HG03280 (cell line): Measurements from ENCODE around the gene PRUNE2.
A peak's percentile ranks its signal among the peaks of the same experiment; 100 is the strongest.

Source experiments
- ATAC-seq: cut with Tn5 transposase; IDR thresholded peaks from one replicate; pipeline ENCODE4 v1.9.1; 2021; ENCODE audit warnings: mild to moderate bottlenecking, moderate library complexity; ENCODE audit not compliant: unreplicated experiment

Gene PRUNE2

DNA sequence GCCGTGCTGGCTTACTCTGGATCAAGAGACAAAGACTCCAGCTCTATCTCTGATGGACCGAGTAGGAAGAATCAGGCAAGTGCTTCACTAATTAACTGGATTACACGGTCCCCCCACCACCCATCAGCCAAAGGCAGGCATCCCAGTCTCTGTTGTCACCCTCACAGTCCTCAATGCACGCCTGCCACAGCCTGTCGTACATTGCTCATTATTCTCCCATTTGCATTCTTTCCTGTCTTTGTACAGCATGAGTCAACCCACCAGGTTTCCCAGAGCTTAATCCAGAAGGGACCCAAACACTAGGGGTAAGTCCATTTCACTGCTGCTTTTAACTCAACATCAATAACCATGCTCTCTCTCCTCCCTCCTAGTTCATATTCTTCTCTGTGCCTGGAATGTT is 97.3 kb downstream of the PRUNE2 start:
- no peak for ATAC-seq

DNA sequence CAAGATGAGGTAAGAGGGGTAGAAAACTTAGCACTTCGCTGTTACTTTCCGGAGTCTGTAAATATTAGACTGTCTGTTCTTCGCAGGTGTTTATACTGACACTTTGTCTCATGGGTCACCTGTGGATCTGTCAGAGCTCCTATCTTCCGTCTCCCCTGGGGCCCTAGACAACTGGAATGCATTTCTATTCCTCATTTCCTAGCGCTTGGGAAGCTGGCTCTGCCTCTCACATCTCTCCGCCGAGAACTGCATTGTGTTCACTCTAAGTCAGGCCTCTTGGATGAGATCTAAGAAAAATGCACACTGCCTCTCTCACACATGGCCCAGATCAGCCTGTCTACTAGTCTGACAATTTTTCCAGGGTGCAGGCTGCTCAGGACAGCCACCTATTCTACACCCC is 102.2 kb downstream of the PRUNE2 start:
- no peak for ATAC-seq

DNA sequence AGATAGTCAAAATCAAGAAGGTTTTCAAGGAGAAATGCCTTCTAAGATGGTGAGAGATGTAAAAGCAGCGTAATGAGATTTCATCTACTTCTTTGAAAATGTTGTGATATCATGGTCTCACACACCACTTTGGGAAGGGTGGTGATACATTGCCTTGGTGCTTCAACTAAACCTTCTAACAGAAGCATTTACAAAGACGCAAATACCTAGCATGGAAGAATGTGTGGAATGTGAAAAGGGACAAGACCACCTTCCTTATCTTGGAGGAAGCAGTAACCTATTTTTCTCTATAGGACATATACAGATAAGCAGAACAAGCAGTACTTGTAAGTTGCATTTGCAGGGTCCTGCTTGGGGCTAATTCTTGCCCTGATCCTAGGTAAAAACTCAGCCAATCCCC is 102.8 kb downstream of the PRUNE2 start:
- ATAC-seq = no peak

DNA sequence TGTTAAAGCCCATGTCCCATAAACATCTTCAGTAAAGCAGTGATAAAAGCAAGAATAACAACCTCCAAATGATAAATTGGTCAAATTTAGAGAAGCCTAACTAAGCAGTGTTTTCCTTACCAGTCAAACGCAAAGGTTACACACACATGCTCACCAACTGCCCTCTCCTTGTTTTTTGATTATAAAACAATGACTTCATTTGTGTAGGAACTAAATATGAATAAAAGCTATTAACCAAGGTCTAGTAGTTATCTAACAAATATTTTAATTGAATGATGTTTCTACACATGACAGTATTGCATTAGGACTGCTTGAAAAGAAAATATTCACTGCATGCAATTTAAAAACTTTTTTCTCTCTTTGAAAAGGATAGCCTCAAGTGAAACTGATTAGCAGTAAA is 105.0 kb downstream of the PRUNE2 start:
- ATAC-seq = no peak

DNA sequence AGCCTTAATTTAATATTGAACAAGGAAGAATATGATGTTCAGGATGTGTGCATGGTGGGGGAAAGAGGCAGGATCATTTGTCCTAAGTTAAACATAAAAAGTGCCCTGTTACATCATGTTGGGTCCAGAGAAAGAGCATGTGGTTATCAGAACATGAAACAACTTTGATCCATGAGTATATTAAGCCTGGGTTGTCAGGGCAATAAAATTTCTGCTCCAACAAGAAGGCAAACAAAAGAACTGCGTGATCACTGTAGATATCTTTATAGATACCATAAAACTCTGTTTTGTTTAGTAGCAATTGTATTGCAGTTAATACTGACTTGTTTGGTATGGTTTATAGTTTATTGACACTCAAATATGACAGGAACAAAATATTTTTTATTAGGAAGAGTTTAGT is 106.4 kb downstream of the PRUNE2 start:
- ATAC-seq = no peak

DNA sequence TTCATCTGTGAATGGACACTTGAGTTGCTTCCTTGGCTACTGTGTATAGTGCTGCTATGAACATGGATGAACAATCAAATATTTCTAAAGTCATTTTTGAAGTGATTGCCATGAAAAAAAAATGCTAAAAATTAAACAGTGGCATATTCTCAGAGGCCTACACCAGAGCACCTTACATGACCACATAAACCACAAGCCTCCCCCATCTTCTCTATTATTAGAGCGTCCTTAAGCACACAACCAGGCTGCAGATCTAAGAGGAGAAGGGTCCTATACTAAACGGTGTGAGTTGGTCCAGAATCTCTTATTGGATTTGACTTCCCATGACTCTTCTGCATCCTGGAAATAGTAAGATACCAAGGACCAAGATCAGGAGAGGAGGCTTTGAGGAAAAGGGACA is 107.4 kb downstream of the PRUNE2 start:
- ATAC-seq = no peak

DNA sequence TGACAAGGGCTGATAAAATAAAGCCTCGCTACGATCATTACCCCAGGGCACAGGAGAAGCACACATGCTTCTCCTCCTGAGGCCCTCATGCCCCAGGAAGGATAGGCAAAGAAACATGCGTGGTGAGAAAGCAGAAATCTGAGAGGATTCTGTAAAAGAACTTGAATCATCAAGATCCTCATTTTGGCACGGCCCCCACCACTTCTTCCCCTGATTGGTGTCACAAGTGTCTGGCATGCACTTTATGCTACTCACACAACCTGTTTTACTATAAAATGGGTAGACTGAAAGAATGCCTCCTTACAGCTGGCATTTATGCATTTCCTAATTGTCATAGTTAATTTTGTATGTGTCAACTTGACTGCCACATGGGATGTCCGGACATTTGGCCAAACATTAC is 109.6 kb downstream of the PRUNE2 start:
- ATAC-seq = no peak

DNA sequence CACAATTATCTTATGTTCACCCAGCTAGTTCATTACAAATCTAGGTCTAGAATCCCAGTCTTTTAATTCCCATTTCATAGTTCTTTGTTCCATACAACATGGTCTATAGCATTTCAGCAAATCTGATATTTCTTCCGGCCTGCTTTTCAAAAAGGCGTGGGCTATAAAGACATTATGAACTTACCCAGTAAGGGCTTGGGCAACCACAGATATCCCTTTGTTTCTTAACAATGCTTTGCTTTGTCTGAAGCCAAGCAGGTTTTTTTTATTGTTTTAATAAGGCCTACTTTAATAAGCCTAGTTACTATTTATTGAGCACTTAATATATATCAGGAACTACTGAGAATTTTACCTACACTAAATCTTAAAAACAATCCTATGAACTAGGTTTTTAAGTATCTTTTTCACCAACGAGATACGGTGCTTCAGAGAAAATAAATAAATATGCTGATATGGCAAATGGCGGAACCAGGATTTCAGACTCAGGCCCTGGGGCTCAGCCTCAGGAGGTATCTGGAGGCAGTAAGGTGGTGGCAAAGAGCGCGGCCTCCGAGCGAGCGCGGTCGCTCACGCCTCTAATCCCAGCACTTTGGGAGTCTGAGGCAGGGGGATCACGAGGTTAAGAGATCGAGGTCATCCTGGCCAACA is 112.0 kb downstream of the PRUNE2 start:
- ATAC-seq = no peak

DNA sequence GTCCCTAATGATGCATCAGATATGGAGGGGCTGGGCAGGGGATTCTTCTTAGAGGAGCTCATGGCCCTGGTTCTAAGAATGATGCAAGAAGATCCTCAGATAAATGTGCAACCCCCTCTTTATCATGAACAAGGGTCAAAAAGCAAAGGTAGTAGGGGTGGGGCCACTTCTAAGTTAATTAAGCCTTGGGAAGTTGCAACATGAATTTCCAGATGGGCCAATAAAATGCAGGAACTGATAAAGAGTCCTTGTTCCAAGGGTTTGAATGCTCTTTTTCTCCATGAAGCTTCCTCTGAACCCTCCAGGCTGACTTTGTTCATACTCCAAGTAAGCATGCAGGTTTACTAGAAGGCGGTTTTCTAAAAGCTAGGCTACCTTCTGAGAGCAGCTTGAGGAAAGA is 116.1 kb downstream of the PRUNE2 start:
- ATAC-seq = no peak

DNA sequence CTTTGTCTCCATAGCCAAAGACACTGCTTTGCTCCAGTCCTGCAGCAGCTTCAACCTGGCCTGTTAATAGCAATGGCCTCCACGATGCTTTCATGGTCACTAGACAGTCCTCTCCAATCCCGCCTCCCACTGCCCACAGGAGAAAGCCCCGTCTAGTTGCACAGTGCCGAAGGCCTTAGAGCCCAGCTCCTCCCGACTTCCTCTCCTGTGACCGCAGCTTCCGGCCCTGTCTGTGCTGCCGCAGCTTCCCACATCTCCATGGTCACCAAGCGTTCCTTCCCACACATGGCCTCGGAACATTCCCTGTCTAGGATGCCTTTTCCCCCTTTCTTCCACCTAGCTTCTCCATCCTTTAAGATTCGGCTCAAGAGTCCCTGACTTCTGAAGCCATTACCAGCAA is 118.2 kb downstream of the PRUNE2 start:
- no peak for ATAC-seq

DNA sequence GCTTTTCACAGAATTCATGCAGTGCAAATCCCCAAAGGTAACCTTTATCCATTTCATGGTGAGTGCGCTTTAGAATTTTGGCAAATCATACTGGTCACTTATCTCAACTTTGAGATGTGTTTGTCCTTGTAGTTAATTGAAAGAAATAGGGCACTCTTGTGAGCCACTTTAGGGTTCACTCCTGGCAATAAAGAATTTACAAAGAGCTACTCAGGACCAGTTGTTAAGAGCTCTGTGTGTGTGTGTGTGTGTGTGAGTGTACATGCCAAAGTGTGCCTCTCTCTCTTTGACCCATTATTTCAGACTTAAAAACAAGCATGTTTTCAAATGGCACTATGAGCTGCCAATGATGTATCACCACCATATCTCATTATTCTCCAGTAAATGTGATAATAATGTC is 120.4 kb downstream of the PRUNE2 start:
- no peak for ATAC-seq

DNA sequence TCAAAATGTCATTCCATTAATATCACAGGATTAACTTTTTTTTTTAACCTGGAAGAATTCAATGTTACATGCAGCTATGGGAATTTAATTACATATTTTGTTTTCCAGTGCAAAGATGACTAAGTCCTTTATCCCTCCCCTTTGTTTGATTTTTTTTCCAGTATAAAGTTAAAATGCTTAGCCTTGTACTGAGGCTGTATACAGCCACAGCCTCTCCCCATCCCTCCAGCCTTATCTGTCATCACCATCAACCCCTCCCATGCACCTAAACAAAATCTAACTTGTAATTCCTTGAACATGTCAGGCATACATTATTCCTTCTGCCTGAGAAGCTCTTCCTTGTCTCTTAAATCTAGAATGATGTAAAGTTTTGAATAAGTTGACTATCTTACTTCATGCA is 121.0 kb downstream of the PRUNE2 start:
- ATAC-seq = no peak

DNA sequence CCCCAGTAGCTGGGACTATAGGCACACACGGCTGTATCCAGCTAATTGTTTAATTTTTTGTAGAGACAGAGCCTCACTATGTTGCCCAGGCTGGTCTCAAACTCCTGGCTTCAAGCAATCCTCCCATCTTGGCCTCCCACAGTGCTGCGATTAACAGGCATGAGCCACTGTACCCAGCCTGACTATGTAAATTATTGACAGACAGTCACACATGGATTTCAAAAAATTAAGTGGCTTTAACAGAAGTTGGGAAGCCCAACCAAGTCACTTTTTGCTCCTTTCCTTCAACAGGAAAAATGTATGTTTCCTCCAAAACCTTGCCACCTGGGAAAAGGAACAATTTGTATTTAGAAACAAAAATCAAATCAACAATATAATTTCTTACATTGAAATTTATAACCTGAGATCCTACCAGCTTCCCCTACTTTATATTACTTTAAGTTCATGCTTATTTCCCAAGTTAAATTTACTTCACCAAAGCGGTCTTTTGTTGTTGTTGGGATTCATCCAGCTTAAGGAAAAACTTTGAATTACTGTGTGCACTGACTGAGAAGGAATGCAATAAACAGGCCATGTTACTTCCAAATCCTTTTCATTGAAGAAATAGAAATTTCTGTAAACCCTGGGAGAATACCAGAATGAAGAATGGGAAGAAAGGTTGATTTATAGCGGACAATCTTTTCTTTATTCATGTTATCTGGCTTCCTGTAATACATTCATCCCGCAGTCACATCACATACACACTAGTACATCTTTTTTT is 133.0 kb downstream of the PRUNE2 start:
- ATAC-seq = no peak

DNA sequence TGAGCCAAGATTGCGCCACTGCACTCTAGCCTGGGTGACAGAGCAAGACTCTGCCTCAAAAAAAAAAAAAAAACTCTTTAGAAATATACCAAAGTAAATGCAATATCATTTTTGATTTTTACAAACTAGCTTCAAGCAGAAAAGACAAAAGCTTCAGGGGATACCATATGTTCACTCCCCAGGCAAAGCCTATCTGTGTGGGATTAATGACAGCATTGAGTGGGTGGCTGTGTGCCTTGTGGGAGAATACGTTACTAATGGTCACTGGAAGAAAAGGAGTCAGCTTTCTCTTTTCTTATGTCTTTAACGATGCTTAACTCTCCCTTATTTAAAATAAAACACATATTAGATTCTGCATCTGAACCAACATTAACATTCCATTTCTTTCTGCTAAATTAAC is 139.8 kb downstream of the PRUNE2 start:
- ATAC-seq = no peak

DNA sequence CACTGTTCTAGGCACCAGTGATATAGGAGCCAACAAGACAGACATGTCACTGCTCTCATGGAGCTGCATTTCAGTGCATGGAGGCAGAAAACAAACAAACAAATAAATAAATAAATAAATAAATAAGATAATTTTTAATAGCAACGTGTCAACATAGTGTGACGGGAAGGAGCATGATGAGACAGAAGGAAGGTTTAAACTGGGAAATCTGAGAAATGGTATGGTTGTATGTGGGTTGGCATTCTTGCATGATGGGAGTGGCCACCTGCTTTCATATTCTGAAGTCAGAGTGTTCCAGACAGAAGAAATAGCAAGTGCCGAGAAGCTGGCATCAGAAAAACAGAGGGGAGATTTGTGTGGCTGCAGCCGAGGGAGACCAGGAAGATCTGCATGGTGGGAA is 141.8 kb downstream of the PRUNE2 start, which contains the start of gene PCA3:
Gene PCA3 (plus strand): TSS at position 301 of the 400 bp plus-strand sequence.
- no peak for ATAC-seq

DNA sequence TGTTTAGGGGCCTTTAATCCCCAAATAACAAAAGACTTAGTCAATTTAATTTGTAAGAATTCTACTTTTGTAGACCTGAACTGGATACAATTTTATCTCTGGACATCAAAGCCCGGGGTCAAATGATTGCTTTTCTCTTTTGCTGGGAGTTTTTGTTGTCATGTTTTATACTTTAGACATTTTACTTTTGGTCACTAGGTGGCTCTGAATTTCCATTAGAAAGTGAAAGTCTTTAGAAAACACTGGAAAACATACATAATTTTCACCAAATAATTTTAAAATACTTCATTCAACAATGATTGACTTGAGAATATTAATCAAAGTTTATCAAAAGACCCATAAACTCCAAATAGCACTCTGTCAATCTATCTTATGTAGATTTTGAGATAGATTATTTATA is 144.5 kb downstream of the PRUNE2 start:
- no peak for ATAC-seq

DNA sequence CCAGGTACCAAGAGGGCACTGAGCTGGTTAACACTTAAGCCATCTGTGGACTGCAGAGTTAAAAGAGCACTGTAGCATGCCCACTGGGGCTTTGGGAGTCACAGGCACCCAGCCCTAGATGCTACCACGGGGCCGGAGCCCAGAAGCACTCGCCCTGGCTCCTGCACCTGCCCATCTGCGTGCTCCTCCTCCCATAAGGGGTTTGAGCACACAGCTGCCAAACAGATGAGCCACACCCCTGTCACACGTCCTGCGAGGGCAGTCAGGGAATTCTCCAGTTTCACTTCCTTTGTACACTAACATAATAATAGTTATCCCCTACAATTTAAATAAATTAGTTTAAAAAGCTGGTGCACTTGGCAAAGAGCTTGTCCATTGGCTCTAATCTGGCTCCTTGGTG is 146.2 kb downstream of the PRUNE2 start:
- ATAC-seq = no peak

DNA sequence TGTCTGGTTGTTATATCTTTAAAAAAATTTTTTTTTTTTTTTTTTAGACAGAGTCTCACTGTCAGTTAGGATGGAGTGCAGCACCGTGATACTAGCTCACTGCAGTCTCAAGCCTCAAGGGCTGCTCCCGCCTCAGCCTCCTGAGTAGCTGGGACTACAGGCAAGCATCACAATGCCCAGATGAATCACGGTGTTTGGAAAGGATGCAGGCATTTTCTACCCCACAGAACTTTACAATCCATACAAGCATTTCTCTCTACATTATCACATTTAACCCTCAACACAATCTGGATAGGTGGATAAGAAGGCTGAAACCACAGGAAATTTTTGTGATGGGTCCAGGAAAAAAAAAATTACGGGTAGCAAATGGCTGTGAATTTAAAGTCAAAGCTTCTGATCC is 147.4 kb downstream of the PRUNE2 start:
- ATAC-seq = no peak

DNA sequence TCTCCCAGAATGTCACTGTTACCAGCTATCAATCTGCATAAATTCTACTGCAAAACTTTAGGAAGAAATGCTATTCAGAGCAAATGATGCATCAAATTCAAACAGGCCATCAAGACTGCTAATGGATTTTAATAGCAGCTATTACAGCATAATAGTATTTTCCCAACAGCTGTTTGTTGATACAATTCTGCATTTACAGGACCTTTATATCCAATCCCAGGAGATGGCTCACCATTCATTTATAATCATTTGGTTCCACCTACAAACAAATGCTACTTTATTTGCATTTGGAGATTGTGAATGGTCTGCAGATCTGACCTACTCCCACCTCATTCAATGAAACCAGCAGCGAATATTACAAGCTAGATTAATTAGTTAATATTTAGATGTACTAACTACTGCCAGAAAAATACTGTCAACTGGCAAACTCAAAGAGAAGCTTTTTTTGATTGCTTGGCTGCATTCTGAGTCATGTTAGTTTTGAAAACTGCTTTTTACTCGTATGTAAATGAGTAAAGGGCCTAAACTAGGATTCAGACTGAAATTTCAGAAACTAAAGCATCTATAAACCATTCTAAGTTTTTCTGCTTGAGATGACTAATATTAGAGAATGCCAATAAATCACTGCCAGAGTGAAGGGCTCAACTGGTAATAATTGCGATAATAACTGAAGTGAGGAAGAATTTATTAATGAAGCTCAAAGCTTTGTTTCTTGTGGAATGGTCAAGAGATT is 148.8 kb downstream of the PRUNE2 start:
- ATAC-seq = no peak

DNA sequence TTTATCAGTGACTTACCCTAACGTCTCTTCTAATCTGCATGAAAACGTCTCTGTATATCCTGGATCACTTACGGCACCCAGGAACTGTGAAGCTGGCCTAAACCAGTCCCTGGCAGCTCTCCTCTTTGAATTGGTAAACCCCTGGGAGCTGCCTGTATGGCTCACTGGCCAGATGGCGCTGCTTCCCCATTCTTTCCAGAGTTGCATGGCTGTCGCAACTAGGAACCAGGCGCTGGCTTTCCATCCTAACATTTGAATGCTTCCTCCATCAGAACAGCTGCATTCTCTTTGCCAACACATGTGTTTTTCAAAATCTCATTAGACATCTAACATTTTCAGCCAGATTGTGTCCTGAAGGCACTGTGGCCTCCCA is 149.7 kb downstream of the PRUNE2 start:
- ATAC-seq = peak; percentile 9

DNA sequence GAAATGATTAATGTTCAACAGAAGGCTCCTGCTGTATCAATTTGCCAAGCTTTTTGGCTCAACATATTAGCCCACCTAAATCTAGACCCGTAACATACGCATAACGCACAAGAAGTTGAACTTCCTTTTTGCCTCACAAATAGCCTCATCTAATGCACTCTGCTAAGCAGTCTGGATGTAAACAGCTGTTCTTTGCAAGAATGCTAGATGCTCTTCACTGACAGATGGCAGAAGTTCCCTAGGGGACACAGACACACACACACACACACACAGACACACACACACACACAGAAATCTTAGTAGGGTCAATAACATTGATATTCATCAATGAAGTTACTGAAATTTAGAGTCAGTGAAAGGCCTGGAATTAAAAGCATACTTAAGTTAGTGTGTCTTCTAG is 154.9 kb downstream of the PRUNE2 start:
- no peak for ATAC-seq

DNA sequence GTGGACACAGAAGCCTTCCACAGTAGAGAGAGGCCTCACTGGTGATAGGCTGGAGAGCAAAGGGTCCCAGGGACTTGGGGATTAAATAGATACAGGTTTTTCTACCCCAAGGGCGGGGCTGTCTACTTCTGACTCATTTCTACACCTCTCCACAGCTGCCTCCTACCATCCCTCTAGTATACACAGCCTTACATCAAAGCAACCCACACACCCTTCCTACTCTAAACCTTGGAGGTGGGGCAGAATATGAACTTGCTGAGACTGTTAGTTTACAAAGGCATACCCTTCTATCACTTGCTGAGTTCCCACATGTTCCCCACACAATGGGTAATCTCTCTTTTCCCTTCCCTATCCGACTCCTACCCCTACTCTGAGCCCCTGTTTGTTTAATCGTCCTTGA is 161.6 kb downstream of the PRUNE2 start:
- no peak for ATAC-seq
